ENCODE data around the gene SLC22A7.

Gene SLC22A7

GRCh38 chr6:43283905-43284304 lies 14.2 kb upstream of the SLC22A7 start:
- no peak for DNase-seq

- no peak for DNase-seq
Measured at GRCh38 chr6:43284991-43285781, 12.9 kb upstream of the SLC22A7 start.

- no peak for DNase-seq
Measured at GRCh38 chr6:43285832-43286231, 12.2 kb upstream of the SLC22A7 start.

GRCh38 chr6:43286456-43286979 lies 11.5 kb upstream of the SLC22A7 start:
- no peak for DNase-seq

- DNase-seq: no peak
Measured at GRCh38 chr6:43286980-43287716, 10.9 kb upstream of the SLC22A7 start.

GRCh38 chr6:43287717-43288679 lies 10.1 kb upstream of the SLC22A7 start:
- no peak for DNase-seq

GRCh38 chr6:43290339-43290904 lies 7.6 kb upstream of the SLC22A7 start:
- no peak for DNase-seq

GRCh38 chr6:43290905-43291355 lies 7.1 kb upstream of the SLC22A7 start:
- DNase-seq: no peak

GRCh38 chr6:43291708-43292107 lies 6.4 kb upstream of the SLC22A7 start:
- no peak for DNase-seq

- DNase-seq: no peak
Measured at GRCh38 chr6:43292341-43292740, 5.7 kb upstream of the SLC22A7 start.

- no peak for DNase-seq
Measured at GRCh38 chr6:43292763-43293318, 5.2 kb upstream of the SLC22A7 start.

- no peak for DNase-seq
Measured at GRCh38 chr6:43293698-43294097, 4.4 kb upstream of the SLC22A7 start.

- no peak for DNase-seq
Measured at GRCh38 chr6:43294536-43294935, 3.5 kb upstream of the SLC22A7 start.

GRCh38 chr6:43295456-43295855 lies 2.6 kb upstream of the SLC22A7 start:
- DNase-seq: no peak

- no peak for DNase-seq
Measured at GRCh38 chr6:43296780-43297497, 1.1 kb upstream of the SLC22A7 start.

GRCh38 chr6:43298565-43299337 lies 691 bp downstream of the SLC22A7 start:
- DNase-seq: no peak

GRCh38 chr6:43299338-43300293 lies 1.6 kb downstream of the SLC22A7 start:
- no peak for DNase-seq

GRCh38 chr6:43301081-43301870 lies 3.2 kb downstream of the SLC22A7 start:
- no peak for DNase-seq
